HL-60/S4 treated with retinoic acid at 250 ng/mL for 4 days and 3 days (cell line): Measurements from ENCODE around the gene MED26.
"Not testable (repeated sequence)": the region's sequence is repeated elsewhere in the genome, so short reads cannot be mapped to it uniquely, and the experiment has no call there.

Source experiments
- in situ Hi-C: fragments of 300-500 bp; cut with MboI; formaldehyde crosslinking; loops from 2 replicates; pipeline ENCODE4 v1.7.0; 2022; ENCODE audit warnings: low sequenced_read_pairs

MED26 gene

DNA sequence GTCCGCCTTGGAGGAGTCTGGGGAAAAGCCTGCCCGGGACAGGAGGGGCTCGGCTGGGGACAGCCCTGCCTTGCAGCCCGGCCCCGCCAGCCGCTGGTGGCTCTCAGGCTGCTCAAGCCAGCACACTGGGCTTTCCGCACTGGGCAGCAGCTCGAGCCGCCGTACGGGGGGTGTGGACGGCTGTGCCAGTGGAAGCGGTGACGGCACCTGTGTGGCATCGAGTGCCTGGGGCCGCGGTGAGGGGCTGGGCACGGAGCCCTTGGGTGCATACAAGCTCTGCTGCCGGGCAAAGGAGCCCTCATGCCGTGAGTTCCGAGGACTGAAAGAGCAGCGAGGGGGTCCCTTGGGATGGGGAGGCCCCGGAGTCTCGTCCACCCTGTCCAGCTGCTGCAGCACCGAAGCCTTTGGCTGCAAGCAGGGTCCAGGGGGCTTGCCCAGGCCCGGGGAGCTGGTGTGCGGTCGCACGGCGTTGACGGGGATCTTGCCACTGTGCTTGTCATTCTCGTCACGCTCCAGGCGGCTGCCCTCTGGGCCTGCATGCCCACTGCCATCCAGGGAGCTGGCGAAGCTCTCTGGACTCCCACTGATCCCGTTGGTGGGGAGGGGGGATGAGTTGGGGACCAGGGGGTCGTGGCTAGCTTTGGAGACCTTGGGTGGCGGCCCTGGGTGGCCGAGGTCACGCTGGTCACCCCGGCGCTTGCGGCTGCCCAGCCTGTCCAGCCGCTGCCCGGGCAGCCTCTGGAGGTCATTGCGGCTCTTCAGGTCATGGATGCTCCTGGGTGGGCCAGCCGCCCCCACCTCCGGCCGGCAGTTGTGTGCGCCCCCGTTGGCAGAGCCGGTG is 51.1 kb downstream of the MED26 start:
- in situ Hi-C loops = no loop called here

- in situ Hi-C loops = no loop called here
Measured at GRCh38 chr19:16575861-16576689, 51.9 kb downstream of the MED26 start.

DNA sequence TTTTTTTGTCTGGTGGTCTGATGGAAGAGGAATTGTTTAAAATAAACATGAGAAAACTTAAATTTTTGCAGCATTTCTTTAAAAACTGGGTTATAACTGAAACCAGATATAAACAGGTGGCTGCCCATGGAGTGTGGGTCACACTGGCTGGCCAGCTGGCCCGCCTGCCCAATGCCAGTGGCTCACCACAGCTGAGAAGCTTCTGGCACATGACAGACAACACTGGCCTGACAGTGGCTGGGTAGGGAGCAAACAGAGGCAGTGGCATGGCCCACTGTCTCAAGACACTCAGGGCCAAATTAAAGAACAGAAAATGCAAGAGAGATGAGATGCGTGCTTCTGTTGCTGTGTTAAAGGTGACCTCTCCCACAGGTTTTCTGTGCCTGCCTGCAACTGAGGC is 52.7 kb downstream of the MED26 start:
- in situ Hi-C loops = no loop called here

DNA sequence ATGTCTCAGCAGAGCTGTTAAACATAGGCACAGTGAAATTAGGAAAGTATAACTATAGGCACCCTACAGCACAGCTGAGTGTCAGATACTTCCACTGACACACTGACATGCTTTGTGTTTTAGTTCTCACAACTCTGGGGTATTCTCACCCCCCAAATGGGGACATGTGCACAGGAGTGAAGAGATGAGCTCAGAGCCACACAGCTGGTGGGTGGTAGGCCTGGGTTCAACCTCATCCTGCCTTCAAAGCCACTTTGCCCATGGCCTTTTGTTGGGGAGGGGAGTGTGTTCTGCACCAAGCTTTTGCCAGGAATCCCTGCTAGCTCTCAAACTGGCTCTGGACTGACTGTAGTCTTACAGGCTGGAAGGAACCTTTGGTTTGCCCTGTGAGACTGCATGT is 54.1 kb downstream of the MED26 start:
- in situ Hi-C loops = no loop called here

GRCh38 chr19:16573296-16573695 is 54.7 kb downstream of the MED26 start:
- in situ Hi-C loops = no loop called here

- in situ Hi-C loops = no loop called here
Measured at GRCh38 chr19:16572332-16573211, 55.4 kb downstream of the MED26 start, which contains the start of gene SLC35E1. SLC35E1 (minus strand) TSS chr19:16572415; CDS start chr19:16572364, 51 bp downstream.

DNA sequence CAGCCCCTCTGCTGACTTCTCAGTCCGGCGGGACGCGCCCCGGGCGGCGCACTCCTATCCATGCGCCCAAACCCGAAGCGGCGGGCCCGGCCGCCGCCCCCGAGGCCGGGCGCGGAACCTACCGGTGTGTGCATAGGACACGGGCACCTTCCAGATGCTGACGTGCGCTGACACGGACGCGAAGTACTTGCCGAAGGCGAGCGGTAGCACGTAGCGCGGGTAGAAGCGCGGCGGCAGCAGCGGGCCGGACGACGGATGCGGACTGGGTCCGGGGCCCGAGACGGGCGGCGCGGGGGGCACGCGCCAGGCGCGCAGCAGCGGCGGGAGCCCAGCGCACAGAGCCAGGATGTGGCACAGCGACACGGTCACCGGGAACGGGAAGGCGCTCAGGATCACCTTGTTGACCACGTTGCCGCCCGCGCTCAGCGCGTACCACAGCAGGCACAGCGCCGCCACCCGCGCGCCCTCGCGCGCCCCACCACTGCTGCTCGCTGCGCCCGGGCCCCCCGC is 56.1 kb downstream of the MED26 start:
- in situ Hi-C loops = no loop called here

DNA sequence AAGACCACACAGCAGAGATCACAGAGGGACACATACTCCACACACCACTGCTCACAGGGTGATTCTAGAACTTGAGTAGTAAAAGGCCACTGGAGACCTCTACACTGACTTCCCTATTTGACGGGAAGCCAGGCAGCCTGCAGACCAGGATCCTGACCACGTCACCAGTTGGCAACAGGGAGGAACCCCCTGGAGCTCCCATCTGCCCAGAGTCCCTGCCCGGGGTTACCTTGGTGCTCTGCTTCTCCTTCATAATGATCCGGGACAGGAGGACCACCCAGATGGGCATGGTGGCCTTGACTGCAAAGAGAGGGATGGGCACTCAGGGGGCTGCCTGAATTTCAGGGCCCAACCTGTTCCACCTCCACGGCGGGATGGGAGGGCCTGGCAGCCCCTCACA is 56.7 kb downstream of the MED26 start:
- in situ Hi-C loops = no loop called here

DNA sequence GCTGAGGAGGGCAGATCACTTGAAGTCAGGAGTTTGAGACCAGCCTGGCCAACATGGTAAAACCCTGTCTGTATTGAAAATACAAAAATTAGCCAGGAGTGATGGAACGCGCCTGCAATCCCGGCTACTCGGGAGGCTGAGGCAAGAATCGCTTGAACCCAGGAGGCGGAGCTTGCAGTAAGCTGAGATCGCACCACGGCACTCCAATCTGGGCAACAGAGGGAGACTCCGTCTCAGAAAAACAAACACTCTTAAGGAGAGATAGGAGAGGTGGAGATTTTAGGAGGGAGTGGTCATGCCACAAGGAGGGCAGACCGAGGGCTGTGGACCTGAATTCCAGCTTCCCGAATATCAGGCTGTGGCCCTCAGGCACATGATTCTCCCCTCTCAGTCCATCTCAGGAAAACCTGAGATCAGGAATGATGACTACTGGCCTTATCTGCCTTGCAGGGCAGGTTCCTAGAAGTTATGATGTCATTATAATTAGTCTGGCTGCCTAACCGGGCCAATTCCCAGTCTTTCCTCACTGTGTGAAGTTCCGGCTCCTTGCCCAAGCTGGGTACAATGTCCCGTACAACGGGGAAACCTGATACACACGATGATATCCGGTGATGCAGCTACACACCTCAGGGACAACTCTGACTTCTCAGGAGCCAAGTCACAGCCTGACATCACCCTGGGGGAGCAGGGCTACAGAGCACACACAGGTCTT is 58.2 kb downstream of the MED26 start:
- in situ Hi-C loops = no loop called here

DNA sequence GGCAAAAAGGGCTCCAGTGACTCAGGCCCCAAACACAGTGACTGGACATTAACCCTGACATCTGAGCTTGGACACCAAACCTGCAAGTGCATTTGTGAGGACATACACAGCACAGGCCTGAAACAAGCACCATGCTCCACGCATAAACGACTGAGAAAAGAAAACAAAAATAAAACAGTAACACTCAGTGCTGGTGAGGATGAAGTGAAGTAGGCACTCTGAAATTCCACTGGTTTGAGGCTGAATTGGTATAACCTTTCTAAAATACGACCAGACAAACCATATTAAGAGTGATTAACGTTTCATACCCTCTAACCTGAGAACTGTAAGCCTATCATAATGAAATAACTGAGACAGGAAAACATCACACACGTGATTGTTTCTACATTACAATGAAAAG is 61.3 kb downstream of the MED26 start:
- in situ Hi-C loops = no loop called here

- in situ Hi-C loops = no loop called here
Measured at GRCh38 chr19:16566161-16566560, 61.8 kb downstream of the MED26 start.

DNA sequence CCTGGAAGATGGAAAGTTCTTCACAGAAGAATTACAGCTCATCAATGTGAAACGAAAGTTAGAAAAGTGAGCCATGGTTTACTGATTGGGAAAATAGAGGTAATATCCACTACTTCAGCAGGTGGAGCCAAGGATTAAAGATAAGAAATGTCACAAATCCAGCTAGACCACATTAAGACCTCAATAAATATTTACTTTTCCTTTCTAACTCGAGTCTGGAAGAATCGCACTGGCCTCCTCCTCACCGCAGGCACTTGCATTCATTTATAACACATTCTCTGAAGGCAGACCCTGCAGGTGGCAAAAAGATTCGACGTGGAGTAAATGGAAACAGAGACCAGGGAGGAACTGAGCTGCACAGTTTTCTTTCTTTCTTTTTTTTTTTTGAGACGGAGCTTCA is 63.2 kb downstream of the MED26 start:
- in situ Hi-C loops = no loop called here

DNA sequence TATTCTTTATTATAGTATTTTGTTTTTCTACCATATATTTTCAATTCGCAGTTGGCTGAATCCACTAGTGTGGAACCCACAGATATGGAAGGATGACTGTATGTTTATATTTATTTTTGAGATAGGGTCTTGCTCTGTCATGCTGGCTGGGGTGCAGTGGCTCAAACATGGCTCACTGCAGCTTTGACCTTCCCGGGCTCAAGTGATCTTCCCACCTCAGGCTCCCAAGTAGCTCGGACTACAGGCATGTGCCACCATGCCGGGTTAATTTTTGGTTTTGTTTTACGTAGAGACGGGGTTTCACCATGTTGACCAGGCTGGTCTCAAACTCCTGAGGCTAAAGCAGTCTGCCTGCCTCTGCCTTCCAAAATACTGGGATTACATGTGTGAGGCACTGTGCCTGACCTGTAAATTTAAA is 65.4 kb downstream of the MED26 start:
- in situ Hi-C loops = no loop called here

DNA sequence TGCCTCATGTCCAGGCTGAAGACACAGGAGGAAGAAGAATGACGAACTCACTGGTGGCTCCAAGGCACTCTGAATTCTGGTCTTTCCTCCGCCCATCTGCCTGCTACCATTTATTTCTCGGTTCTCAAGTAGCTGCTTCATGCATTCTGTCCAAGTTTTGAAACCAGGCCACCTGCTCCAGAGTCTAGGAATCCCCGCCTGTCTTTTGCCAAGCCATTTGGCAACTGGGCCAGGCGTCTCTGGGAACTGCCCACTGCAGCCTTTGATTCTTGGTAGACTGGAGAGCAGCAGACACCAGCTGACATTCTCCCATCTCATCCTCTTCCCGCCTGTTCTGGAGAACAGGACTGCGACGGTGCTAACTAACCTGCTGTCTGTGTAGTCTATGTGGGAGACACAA is 66.6 kb downstream of the MED26 start:
- in situ Hi-C loops = no loop called here

- in situ Hi-C loops = no loop called here
Measured at GRCh38 chr19:16559780-16560276, 68.2 kb downstream of the MED26 start.

- in situ Hi-C loops = no loop called here
Measured at GRCh38 chr19:16554776-16555175, 73.2 kb downstream of the MED26 start.

- in situ Hi-C loops = not testable (repeated sequence)
Measured at GRCh38 chr19:16551902-16552301, 76.1 kb downstream of the MED26 start.

DNA sequence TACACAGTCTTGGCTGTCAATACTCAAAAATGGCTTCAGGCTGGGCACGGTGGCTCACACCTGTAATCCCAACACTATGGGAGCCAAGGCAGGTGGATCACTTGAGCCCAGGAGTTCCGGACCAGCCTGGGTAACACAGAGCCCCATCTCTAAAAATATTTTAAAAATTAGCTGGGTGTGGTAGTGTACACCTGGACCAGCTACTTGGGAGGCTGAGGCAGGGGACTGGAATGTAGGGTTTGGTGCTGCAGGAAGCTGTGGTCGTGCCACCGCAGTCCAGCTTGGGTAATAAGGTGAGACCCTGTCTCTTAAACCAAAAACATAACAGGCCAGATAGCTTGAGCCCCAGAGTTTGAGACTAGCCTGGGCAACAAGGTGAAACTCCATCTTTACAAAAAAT is 79.0 kb downstream of the MED26 start:
- in situ Hi-C loops = no loop called here

DNA sequence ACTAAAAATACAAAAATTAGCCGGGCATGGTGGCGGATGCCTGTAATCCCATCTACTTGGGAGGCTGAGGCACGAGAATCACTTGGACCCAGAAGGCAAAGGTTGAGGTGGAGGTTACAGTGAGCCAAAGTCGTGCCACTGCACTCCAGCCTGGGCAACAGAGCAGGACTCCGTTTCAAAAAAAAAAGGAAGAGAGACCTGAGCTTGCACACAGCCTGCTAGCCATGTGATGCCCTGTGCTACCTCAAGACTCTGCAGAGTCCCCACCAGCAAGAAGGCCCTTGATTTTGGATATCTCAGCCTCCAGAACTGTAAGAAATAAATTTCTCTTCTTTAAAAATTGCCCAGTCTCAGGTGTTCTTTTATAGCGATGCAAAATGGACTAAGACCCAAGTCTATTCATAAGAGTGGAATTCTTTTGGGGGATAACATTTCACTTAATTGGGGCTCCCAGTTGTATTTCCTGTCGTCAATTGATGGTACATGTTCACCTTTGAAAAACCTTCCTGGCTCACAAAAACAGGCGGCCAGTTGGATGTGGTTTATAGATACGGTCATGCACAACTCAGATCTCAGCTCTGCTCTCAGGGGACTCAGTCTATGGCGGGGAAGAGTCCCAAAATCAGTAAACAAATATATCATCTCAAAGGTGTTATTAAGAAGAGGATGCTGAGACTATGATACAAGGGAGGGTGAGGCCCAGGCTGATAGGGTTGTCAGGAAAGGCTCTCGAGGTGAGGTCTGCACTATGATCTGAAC is 83.4 kb downstream of the MED26 start:
- in situ Hi-C loops = no loop called here
